H1 (cell line): ENCODE data around the gene FNIP2. TPM values are rescaled to one million over a fixed set of nuclear protein-coding genes. Genes with fewer than 3 reads are reported as not detected.

Experiments used
- BCL11A ChIP-seq, 2 experiments: IDR thresholded peaks; one replicate each; pipeline ENCODE4 v1.6.1; 2011; ENCODE audit warnings: low read depth in 2 of 2, low read length in 2 of 2, mild to moderate bottlenecking in 2 of 2
- GTF2F1 ChIP-seq: IDR thresholded peaks from 2 replicates; pipeline ENCODE4 v1.6.1; 2012; ENCODE audit warnings: low read depth, low read length, improper control_type of control experiment, borderline replicate concordance
- polyA plus RNA-seq, 7 experiments: library from polyadenylated mRNA; depleted of rRNA in 3 of 7; stranded (reverse) in 5 of 7; unstranded in 2 of 7; fragments of >200 nt in 5 of 7; fragments of 200-250 nt in 2 of 7; gene quantifications; 1 replicate in 5 of 7; 2 replicates in 1 of 7; 4 replicates in 1 of 7; pipeline versions ENCODE4 v1.2.1 to v1.2.3, GENCODE V29; 2011 to 2013; ENCODE audit warnings: missing spikeins in 2 of 7, mixed read lengths in 2 of 7
- total RNA-seq: library from RNA; stranded (reverse); fragmentation: NEBNext Ultra II Directional; extraction: Animal tissue kit (Norgen Biotek cat#: 25700); gene quantifications from 2 replicates; pipeline ENCODE4 v1.2.1, GENCODE V29; 2021
- TF ChIP-seq, protein P1 (sequence below): IDR thresholded peaks from 2 replicates; pipeline ENCODE4 v1.6.1; 2011; ENCODE audit warnings: low read length, improper control_type of control experiment
- TF ChIP-seq, protein P2 (sequence below): IDR thresholded peaks from 2 replicates; pipeline ENCODE4 v1.6.1; 2012; ENCODE audit warnings: inconsistent platforms

FNIP2 gene
- total and polyA plus RNA-seq, 2 of the 8 experiments (the other 6 are each of a cell fraction or from before 2014, with no cell fraction given): 4.0 to 13.0 TPM

DNA sequence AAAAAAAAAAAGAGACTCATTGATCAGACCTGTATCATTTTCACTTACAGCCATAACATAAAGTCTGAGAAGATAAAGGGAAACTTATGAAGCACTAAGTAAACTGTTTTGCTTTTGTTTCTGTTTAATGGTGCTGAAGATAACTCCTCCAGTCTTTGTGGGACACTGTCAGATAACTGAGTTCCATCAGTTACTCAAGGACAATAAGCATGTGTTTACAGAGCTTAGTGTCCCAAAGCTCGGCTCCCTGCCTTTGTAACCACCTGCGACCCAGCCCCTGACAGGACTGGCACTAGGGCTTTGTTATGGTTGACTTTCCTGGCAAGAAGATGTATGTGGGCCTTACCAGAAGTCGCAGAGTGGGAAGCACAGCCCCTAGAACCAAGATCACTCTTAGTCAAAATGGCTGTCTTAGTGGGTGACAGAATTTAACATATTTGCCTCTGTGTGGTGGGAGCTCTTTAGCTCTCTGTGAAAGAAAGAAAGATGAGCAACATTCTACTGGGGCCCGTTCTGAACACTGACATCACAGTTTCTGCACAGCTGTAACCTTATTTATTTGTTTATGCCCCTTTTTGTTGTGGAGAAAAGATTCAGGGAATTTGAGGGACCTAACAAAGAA, 68.1 kb downstream of the FNIP2 start (continued):
- TF ChIP-seq, protein P1, sequence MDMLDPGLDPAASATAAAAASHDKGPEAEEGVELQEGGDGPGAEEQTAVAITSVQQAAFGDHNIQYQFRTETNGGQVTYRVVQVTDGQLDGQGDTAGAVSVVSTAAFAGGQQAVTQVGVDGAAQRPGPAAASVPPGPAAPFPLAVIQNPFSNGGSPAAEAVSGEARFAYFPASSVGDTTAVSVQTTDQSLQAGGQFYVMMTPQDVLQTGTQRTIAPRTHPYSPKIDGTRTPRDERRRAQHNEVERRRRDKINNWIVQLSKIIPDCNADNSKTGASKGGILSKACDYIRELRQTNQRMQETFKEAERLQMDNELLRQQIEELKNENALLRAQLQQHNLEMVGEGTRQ: no peak
- TF ChIP-seq GTF2F1 (no peak), BCL11A (IDR thresholded peaks at IDR 0.05; ENCODE audit: low read depth in 2 of 2, low read length in 2 of 2) (no peak)
- TF ChIP-seq, protein P2, sequence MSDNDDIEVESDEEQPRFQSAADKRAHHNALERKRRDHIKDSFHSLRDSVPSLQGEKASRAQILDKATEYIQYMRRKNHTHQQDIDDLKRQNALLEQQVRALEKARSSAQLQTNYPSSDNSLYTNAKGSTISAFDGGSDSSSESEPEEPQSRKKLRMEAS: no peak
